ENCODE measurements around the gene CLDN6.
A peak's percentile ranks its signal among the peaks of the same experiment; 100 is the strongest.

The CLDN6 gene

GRCh38 chr16:3022208-3022683 lies 4.3 kb upstream of the CLDN6 start:
- no peak for DNase-seq (ENCODE audit: low read depth)

GRCh38 chr16:3021449-3022207 lies 3.6 kb upstream of the CLDN6 start:
- H3K4me3 ChIP-seq (ENCODE audit: low read depth, low read length) = peak overlapping the region; percentile 60
- DNase-seq (ENCODE audit: low read depth) = peak; percentile 72
- peak; percentile 39 for TF ChIP-seq CTCF (IDR thresholded peaks at IDR 0.05; ENCODE audit: insufficient read depth, low read depth, low read length, missing control alignments)

More at GRCh38 chr16:3022208-3022683, 4.3 kb upstream of the CLDN6 start:
- no peak for TF ChIP-seq CTCF (IDR thresholded peaks at IDR 0.05; ENCODE audit: insufficient read depth, low read depth, low read length, missing control alignments)
- no peak overlapping the region for H3K4me3 ChIP-seq (ENCODE audit: low read depth, low read length)

- peak; percentile 35 for DNase-seq (ENCODE audit: low read depth)
- peak overlapping the region; percentile 60 for H3K4me3 ChIP-seq (ENCODE audit: low read depth, low read length)
- no peak for TF ChIP-seq CTCF (IDR thresholded peaks at IDR 0.05; ENCODE audit: insufficient read depth, low read depth, low read length, missing control alignments)
These were observed 2.8 kb upstream of the CLDN6 start for GRCh38 chr16:3020604-3021448.

- peak within 1 kb of the TSS; percentile 60 for H3K4me3 ChIP-seq (ENCODE audit: low read depth, low read length)
- DNase-seq (ENCODE audit: low read depth) = peak; percentile 81
- no peak for TF ChIP-seq CTCF (IDR thresholded peaks at IDR 0.05; ENCODE audit: insufficient read depth, low read depth, low read length, missing control alignments)
These were observed 2.2 kb upstream of the CLDN6 start, which contains the start of gene TNFRSF12A for GRCh38 chr16:3020247-3020603. Gene TNFRSF12A, plus strand, starts transcription at chr16:3020368. Its CDS starts 30 bp downstream, at chr16:3020398.

GRCh38 chr16:3019594-3020246 lies 1.7 kb upstream of the CLDN6 start:
- peak overlapping the region; percentile 41 for H3K4me3 ChIP-seq (ENCODE audit: low read depth, low read length)
- no peak for DNase-seq (ENCODE audit: low read depth)
- no peak for TF ChIP-seq CTCF (IDR thresholded peaks at IDR 0.05; ENCODE audit: insufficient read depth, low read depth, low read length, missing control alignments)

GRCh38 chr16:3017344-3017743 lies 639 bp downstream of the CLDN6 start:
- no peak for TF ChIP-seq CTCF (IDR thresholded peaks at IDR 0.05; ENCODE audit: insufficient read depth, low read depth, low read length, missing control alignments)
- H3K4me3 ChIP-seq (ENCODE audit: low read depth, low read length) = no peak overlapping the region

More at GRCh38 chr16:3017344-3017743, 639 bp downstream of the CLDN6 start:
- no peak for DNase-seq (ENCODE audit: low read depth)
